ENCODE measurements around the gene ADCK2.
"Not testable (repeated sequence)": the region's sequence is repeated elsewhere in the genome, so short reads cannot be mapped to it uniquely, and the experiment has no call there.

Gene ADCK2

DNA sequence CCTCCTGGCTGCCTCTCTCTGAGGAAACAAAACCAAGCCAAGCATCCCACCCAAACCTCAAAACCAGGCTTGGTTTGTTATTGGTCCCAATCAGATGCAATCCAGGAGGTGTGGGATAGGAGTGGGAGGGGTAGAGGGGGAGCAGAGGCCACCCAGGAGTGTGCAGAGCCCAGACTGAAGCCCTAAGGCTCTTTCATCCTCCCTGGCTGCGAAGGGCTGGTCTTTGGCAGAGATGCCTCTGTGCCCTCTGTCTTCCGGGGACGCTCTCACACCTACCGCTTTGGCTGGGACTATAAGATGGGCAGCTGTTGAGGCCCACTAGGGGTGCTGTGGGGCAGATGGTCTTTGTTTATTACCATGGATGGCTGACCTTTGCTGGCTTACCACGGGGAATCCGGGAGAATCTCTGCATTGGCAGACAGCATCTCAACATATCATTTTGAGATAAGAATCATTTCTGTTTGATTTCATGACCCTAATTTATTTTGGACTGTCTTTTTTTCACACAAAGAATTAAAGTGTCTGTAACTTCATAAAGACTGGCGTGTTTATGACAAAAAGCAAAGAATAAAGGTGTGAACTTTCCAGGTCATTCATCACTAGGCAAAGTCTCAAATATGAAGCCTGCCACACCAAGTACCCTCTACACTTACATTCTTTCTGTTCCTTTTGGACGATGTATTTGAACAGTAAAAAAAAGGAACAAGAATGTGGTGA is 25.7 kb upstream of the ADCK2 start:
- peak; percentile 50 for DNase-seq

DNA sequence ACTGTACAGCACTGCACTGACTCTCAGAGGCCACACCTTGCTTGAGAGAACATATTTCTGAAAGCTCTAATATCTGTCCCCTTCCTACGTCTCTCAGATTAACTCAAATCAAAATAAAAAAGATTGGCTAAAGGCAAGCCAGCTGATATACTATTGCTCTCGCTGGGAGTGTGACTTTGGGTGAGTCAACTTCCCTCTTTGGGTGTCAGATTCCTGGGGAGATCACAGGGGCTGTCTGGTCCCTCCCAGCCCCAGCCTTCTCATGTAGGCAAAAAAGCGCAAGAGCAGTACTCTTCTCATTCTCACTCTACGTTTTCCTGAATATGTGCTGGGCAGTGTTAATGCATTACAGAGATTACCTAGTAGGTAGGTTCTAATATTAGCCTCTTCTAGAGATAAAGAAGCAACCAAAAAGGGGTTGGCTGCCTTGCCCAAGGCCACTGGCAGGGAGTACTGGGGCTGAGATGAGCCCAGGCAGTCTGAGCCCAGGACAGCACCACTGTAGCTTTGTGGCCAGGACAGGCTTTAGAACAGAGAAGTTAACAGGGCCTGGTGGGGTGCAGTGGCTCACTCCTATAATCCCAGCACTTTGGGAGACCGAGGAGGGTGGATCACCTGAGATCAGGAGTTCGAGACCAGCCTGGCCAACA is 23.1 kb upstream of the ADCK2 start:
- no peak for DNase-seq

DNA sequence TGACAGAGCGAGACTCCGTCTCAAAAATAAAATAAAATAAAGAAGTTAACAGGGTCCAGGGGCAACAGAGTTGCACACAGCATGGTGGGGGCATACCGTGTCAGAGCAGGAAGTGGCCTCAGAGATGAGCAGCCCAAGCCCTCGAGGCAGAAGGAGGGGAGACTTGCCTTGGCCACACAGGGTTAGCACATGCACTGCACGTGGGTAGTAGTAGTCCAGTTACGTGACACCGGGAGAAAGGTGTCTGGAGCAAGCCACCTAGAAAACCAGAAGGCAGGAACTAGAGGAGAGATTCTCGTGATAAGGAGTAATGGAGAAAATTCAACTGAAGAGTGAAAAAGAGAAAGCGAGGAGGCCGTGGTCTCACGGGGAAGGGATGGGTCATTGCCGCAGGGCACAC is 22.4 kb upstream of the ADCK2 start:
- DNase-seq, result no peak

DNA sequence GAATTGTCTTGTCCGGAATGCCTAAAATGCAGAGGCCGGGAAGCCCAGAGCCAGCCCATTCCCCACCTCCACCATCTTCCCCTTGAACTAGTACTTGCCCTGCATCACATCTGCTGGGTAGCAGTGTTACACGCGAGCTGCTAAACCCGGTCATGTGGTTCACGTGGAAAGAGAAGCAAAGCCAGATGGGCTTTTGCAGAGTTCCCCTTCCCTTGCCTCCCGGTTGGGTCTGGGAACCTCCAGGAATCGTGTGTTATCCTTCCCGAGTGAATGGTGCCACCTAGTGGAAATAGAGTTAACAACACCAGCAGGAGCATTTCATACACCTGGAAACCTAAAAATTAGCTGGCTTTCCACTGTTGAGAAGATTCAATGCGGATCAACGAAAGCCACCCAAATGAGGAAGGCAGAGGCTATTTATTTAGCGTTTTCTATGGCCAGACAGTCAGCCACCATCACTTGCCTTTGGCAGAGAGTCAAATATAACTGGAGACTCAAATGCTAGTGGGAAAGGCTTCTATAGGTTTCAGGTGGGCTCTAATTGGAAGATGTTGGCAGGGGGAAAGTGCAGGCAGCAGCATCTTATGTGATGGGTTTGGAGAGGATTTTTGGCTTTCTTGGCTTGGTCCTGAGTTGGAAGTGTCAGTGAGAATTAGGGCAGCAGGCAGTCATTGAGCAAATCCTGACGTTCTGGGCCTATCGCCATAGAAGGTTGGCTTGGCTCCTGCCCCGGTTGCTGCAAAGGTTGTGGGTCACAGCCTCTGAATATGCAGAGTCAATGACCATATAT is 19.2 kb upstream of the ADCK2 start:
- DNase-seq, result peak; percentile 85

- DNase-seq, result no peak
Measured at GRCh38 chr7:140654109-140654387, 18.7 kb upstream of the ADCK2 start.

DNA sequence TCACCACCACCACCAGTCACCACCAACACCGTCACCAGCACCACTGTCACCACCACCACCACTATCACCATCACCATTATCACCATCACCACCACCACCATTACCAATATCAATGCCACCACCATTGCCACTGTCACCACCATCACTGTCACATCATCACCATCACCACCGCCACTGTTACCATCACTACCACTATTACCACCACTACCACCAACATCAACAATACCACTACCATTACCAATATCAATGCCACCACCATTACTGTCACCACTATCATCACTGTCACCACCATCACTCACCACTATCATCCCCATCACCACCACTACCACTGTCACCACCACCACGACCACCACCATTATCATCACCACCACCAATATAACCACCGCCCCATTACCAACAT is 18.1 kb upstream of the ADCK2 start:
- no peak for DNase-seq

DNA sequence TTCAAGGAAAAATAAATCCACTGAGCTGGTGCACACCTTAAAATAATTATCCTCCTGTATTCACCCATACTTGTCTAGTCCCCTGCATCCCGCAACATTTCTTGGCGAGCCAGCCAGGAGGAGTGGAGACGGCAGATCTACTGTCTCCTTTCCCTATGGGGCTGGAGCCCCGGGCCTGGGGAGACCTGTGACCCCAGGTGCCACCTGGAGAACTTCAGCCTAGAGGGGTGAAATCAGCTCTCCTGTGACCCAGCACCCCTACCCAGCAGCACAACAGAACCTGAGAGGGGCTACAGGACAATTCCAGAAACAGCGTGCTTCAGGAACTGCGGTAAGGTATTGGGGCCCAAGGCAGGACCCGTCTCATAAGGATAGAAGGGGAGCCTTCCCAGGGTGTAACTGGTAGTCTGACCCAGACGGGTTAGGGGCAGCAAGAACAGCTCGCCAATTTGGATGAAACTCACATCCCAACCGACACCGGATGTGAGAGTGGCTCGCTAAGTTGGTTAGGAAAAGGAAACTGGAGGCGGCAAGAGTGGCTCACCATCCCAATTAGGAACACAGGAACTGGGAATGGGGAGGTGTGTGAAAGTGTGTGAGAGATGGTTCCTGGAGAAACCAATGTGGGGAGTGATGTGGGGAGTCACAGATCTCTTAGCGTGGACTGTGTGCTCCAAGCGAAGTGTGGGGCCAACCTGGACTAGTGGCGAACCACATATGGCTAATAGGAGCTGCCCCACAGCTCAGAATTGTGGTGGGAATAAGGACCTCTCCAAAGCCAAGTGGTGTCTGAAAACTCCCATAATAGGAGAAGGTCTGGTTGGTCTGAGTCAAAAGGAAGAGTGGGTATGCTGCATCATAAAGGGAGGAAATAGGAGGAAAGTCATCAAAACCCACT is 17.0 kb upstream of the ADCK2 start:
- DNase-seq, result no peak

GRCh38 chr7:140656548-140657515 is 15.9 kb upstream of the ADCK2 start:
- no peak for DNase-seq

DNA sequence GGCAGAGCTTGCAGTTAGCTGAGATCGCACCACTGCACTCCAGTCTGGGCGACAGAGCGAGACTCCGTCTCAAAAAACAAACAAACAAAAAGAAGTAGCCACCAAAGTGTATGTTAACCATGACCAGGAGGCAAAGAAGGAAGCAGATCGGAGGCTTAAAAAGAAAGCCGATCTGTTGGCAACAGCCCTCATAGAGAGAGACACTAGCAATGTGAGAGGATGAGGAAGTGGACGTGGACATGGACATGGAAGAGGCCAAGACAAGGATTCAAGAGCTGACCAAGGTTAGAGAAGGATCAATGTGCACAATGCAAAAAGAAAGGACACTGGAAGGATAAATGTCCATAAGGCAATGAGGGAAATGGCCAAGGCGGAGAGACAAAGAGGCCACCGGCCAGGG is 14.9 kb upstream of the ADCK2 start:
- DNase-seq, result no peak

- DNase-seq, result peak; percentile 59
Measured at GRCh38 chr7:140659856-140660255, 12.9 kb upstream of the ADCK2 start.

GRCh38 chr7:140661124-140661523 is 11.6 kb upstream of the ADCK2 start:
- no peak for DNase-seq

DNA sequence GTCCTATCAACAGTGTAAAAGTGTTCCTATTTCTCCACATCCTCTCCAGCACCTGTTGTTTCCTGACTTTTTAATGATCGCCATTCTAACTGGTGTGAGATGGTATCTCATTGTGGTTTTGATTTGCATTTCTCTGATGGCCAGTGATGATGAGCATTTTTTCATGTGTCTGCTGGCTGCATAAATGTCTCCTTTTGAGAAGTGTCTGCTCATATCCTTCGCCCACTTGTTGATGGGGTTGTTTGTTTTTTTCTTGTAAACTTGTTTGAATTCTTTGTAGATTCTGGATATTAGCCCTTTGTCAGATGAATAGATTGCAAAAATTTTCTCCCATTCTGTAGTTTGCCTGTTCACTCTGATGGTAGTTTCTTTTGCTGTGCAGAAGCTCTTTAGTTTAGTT is 9.8 kb upstream of the ADCK2 start:
- not testable (repeated sequence) for DNase-seq

- DNase-seq, result no peak
Measured at GRCh38 chr7:140667476-140667875, 5.3 kb upstream of the ADCK2 start.

DNA sequence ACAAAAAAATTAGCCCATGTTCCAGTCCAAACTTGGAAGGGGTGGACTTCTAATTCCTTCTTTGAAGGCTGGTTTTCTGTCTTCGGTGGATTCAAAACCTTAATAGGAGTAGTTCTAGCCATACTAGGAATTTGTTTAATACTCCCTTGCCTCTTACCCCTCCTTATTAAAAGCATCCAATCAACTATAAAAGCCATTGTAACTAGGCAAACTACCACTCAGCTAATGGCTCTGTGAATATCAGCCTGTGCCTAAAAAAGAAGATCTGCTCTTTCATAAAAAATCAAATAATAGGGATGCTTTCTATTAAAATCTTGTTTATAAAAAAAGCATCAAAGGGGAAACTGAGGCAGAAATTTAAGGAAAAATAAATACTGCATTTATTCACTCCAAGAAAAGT is 4.1 kb upstream of the ADCK2 start:
- no peak for DNase-seq

DNA sequence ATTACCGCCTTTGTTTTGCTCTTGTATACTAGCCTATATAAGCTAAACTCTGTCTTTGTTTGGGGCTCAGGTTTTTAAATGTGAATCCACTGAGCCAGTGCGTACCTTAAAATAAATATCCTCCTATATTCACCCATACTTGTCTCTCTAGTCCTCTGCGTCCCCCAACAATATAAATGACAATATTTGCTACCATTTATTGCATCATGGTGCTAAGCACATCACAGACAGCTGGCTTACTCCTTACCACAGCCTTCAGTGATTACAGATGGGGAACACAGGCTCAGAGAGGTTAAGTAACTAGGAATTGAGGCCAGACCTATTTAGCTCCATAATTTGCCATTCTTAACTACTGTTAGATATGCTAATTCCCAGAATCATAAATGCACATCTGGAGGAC is 3.4 kb upstream of the ADCK2 start:
- no peak for DNase-seq

- DNase-seq, result not testable (repeated sequence)
Measured at GRCh38 chr7:140669862-140670261, 2.9 kb upstream of the ADCK2 start.

DNA sequence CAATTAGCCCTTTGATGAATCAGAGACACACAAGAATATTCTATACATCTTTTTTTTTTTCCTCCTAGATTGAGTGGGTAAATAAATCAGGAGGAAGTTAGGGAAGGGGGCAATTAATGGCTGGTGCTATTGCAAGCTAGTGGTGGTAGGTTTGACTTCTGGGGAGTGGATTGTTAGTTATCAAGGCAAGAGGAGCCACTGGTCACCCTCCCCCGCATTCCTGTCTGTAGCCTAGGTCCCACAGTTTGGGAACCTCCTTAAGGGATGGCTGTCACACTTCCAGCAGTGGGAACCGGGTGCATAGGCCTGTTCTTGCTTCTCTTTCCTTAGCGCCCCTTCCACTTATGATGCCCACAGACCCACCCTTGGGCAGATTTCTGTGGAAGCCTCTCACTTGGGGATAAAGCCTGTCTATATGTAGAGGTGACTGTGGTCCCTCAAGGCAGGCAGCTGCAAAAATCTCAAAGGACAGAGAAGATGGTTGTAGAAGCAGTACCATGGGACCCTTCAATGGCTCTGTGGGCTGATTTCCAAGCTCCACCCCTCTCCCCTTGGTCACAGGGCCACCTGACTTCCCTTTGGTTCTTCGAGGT is 2.3 kb upstream of the ADCK2 start:
- DNase-seq, result no peak

DNA sequence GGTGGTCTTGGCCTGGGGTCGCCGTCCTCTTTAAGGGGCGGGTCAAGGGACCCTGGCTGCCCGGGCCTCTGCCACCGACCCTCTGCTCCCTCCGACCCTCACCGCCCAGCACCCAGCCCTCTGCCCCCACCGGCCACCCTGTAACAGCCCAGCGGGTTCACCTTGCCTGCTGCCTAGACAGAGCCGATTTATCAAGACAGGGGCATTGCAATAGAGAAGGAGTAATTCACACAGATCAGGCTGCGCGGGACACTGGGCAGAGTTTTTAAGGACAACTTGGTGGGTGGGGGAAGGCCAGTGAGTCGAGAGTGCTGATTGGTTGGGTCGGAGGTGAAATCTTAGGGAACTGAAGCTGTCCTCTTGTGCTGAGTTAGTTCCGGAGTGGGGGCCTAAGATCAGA is 779 bp upstream of the ADCK2 start:
- no peak for DNase-seq

- DNase-seq, result peak; percentile 64
Measured at GRCh38 chr7:140673063-140673773, 473 bp downstream of the ADCK2 start.

- no peak for DNase-seq
Measured at GRCh38 chr7:140673774-140674155, 1.0 kb downstream of the ADCK2 start.

- DNase-seq, result no peak
Measured at GRCh38 chr7:140674356-140674800, 1.6 kb downstream of the ADCK2 start.
